HG03060 (cell line): ENCODE data around the gene ARL8A.
"Not testable (repeated sequence)": the region's sequence is repeated elsewhere in the genome, so short reads cannot be mapped to it uniquely, and the experiment has no call there.

ENCODE experiments used
- ATAC-seq: cut with Tn5 transposase; IDR thresholded peaks from one replicate; pipeline ENCODE4 v1.9.1; 2021; ENCODE audit warnings: low read depth, moderate number of reproducible peaks; ENCODE audit not compliant: unreplicated experiment

ARL8A gene

DNA sequence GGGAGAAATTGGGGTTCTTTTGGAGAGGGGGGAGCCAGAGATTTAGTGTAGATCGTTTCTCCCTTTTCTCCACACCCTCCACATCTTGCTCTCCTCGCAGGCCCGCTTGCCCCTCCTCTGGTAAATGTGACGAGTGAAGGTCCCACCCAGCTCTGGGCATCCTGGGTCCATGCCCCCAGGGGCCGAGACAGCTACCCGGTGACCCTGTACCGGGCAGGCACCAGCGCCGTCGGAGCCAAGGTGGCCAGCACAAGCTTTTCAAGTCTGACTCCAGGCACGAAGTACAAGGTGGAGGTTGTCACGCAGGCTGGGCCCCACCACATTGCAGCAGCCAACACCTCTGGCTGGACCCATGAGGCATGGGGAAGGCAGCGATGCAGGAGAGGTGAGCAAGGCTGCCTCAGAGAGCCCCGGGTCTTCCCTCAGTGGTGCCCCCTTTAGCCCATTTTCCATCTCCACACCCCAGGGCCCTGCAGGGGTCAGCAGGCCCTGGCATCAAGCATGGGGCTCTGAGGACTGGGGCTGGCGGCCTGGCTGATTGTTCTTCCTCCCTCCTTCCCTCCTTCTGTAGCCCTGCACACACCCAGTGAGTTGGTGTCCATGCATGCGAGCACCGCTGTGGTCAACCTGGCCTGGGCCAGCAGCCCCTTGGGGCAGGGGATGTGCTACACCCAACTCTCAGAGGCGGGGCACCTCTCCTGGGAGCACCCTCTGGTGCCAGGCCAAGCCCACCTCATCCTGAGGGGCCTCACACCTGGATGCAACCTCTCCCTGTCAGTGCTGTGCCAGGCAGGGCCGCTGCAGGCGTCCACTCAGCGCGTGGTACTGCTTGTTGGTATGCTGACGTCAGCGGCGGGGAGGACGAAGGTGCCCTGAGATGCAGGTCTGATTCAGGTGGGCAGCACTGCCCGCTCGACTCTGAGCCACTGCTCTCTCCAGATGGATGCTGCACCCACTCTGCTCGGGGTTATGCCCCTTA lies 32.7 kb upstream of the ARL8A start:
- no peak for ATAC-seq

DNA sequence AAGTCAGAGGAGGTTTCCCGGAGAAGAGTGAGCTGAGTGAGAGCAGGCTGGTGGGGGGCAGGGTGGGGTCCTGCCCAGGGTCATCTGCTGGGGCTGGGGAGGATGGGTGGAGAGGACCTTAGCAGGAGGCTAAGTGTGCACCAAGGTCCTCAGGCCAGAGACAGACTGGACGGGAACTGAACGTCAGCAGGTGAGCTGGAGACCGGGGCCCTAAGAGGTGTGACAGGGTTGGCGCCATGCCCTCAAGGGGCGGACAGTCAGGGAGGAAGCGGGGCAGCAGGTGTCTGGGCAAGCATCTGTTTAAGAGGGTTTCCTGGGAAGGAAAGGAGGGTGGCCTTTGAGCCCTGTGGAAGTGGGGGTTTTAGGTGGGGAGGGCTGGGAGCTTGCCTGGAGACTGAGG lies 29.5 kb upstream of the ARL8A start:
- no peak for ATAC-seq

DNA sequence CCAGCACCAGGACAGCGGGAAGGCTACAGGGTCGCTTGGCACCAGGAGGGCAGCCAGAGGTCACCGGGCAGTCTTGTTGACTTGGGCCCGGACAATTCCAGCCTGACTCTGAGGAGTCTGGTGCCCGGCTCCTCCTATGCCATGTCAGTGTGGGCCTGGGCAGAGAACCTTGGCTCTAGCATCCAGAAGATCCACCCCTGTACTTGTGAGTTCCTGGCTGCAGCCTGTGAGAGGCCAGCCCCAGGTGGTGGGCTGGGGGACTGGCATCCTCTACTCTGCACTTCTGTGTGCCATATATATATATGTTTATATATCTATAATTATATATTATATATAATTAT lies 27.4 kb upstream of the ARL8A start:
- ATAC-seq: no peak

DNA sequence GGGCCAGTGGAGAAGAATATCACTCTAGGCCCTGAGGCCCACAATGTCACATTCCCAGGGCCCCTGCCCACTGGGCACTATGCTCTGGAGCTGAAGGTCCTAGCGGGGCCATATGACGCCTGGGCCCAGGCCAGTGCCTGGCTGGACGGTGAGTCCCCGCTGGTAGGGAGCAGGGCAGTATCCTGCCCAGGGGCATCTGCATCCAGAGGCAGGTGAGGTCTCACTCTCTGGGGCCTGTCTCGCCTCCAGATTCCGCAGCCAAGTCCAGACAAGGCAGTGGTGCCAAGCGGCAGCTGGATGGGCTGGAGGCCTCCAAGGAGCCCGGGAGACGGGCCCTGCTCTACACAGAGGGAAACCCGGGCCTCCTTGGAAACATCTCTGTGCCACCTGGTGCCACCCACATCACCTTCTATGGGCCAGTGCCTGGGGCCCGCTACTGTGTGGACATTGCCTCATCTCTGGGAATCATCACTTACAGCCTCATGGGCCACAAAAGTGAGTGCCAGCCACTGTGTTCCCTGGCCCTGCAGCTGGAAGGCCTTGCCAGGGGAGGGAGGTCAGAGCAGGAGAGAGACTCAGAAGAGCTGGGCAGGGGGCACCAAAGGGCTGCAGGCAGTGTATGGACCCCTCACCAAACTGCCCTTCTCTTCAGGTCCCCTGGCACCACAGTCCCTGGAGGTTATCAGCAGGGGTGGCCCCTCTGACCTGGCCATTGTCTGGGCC lies 26.9 kb upstream of the ARL8A start:
- ATAC-seq: no peak

DNA sequence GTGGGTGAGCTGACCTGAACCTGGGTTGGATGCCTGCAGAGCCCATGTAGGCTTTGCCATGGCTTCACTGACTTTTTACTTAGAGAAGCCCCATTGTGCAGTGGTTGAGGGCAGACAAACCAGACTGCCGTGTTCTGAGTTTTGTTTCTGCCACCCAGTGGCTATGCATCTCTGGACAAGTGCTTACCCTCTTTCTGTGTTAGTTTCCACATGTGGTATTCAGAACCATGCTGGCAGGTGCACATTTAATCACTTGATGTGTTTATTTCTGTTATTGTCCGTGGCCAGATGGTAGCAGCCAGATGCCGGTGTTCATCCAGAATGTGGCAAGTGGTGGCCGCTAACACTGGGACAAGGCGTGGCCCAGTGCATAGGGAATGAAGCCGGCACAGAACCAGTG lies 26.2 kb upstream of the ARL8A start:
- ATAC-seq: no peak

DNA sequence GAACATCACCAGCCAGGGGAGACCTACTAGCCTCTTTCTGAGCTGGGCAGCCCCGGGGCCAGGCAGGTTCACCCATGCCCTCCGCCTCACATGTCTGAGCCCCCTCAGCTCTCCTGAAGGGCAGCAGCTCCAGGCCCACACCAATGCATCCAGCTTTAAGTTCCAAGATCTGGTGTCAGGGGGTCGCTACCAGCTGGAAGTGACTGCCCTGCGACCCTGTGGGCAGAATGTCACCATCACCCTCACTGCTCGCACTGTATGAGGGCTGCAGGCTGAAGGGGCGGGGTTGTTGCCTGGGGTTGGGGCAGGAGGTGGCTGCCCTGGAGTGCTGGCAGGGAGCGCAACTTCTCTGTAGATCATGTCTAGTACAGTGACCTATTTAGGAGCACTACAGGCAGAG lies 24.3 kb upstream of the ARL8A start:
- ATAC-seq: no peak

DNA sequence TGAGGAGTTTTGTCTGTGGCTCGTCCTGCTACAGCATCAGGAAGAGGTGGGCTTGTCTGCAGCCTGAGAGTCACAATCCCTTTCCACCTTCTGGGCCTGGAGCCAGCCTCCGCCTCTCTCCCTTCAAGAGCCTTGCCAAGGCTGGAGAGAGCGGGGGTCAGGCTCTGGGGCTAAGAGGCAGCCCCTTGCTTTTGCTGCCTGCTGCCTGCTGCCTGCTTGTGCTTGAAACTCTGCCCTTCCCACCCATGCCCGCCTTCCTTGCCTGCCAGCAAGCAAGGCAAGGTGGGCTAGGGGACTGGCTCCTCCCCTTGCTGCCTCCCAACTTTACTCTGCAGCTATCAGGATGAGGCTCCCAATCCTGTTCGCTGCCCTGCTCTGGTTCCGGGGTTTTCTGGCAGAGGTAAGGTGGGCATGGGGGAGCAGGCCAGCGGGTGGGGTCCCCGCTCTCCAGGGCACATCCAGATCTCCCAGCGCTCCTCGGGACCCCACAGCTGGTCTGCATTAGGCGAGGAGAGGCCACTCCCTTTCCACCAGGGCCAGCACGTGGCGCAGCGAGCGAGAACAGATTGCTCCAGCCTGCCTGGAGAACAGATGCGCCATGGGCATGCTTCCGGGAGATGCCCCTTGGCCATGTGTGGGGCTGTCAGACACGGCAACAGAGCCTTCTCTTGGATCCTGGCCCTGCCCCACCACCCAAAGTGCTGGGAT lies 23.3 kb upstream of the ARL8A start:
- ATAC-seq: no peak

DNA sequence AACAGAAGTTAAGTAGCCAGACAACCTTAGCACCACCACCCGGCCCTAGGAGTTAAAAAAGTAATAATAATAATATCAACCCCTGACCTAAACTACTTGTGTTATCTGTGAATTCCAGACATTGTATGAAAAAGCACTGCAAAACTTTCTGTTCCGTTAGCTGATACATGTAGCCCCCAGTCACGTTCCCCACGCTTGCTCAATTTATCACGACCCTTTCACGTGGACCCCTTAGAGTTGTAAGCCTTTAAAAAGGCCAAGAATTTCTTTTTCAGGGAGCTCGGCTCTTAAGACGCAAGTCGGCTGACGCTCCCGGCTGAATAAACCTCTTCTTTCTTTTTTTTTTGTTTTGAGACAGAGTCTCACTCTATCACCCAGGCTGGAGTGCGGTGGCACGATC lies 22.5 kb upstream of the ARL8A start:
- not testable (repeated sequence) for ATAC-seq

DNA sequence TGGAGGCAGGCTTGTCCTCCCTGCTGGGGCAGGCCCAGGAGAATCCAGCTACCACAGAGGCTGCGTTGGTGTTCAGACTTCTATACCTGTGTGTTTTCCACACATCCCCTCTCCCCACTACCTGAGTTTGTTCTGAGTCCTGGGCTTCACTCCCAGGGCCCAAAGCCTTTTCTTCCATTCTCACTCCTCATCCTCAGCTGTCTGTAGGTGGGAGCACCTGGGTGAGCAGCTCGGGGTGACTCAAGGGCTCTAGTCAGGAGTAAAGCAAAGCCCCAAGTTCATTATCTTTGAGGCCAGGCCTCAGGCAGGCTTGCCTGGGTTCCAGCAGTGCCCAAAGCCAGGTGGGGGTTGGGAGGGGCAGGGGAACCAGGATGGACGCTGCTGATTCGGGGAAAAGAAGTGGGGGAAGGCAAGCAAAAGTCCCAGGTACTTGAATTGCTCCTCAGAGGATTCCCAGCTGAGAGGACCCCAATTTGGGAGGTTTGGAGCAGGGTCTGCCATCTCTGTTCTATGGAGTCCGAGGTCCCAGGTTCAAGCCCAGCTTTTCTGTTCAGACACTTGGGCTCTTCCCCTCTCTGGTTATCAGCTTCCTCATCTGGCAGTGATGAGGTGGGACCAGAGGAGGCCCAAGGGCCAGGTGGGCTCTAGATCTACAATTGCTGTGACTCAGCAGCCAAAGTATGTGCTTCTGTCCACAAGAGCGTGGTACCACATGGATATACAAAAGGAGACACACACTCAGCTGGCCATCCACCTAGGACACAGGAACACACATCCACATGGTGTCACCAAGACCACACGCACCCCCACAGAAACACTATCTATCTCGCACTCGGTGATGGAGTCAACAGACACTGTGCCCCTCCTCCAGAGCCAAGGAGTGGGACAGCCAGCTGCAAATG lies 21.7 kb upstream of the ARL8A start:
- no peak for ATAC-seq

DNA sequence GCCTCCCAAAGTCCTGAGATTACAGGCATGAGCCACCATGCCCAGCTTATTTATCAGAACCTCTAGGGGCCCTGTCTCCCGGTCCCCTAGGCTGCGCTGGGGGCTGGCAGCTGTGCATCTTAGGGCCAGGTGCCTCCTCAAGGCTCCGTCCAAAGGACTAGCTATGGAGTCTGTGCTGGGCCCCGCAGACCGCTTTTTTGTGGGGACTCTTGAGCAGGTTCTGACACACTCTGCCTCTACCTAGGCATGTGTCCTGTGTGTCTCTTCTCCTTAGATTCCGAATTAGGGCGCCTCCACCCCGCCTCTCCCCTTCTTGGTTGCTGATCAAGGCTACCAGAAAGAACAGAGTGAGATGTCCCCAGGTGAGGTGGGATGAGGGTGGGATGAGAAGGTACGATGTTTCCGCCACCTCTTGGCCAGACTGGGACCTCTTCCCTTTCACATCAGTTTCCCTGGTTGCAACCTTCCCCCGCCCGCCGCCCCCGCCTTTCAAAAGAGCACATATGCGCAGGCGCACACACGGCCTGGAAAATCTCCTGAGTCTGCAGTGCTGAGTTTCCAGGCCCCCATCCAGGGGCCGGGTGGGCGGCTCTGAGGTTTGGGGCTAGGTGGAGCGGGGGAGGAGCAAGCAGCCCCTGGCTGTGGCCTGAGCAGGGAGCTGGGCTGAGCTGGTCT lies 20.9 kb upstream of the ARL8A start:
- ATAC-seq: no peak

DNA sequence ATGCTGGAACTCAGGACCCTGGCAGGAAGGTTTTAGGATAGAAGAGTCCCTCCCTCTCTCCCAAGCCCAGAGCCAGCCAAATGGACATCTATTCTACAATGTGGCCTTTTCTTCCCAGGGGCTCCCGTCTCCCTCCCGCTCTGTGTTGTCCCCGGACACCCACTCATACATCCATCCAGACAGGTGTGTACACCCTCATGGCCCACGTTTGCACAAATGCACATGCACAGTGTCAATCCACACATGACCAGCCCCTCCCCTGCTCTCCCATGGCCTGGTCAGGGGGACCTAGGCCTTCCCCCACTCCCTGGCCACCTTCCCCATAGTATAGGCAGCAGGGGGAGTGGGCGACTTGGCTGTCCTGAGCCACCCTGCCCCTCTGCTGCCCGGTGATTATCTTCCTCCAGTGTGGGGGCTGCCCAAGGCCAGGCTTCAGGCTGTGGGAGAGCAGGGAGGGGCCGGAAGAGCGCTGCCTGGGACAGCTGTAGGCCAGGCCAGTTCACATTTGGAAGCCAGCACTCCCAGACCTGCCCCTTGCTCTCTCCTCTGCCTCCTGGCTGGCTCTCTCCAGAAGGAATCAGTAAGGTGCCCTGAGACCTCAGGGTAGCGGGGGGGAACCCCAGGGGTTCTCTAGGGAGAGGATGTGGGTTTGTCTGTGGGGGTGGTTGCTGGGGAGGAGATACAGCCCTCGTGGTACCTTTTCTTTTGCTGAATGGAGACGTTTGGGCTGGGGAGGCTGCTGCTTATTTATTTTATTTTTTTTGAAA lies 19.9 kb upstream of the ARL8A start:
- no peak for ATAC-seq

DNA sequence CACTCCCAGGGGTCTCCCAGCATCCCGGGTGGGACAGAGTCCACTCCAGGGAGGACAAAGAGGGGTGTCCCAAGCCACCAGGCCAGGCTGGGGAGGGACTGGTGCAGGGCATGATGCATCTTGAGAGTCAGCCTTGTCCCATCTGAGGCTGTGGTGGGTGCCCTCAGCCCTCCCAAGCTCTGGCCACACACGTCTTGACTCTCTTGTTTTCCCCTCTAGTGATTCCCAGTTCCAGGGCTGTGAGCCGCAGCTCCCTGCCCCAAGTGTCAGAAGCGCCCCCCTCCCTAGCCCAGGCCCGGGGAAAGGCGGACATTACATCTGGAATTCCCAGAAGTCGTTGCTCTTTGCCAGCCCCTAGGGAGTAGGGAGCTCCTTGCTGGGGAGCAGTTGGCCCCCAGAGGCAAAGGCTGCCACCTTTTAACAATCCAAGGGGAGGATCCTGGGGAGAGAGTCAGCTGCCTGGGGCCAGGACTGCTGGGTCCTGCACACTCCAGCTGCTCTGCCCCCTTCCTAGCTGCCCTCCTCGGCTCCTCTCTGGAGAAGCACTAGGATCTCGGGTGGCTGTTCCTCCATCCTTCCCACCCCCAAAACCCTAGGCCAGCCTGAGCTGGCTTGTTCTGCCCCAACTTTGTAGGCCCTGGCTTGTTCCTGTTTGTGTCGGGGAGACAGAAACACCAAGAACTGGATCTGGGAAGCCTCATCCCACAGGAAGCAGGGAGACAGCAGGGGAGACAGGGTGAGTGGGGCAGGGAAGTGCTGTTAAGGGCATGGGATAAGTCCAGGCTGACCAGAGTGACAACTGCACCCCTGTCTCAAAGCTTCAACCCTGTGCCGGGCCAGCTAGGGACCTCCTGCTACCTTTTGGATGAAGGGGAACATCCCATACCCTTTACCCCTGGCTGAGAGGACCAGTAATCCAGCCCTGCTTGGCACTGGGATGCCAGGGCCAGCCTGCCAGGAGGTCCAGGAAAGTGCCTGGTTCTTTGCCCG lies 19.0 kb upstream of the ARL8A start:
- ATAC-seq: no peak

DNA sequence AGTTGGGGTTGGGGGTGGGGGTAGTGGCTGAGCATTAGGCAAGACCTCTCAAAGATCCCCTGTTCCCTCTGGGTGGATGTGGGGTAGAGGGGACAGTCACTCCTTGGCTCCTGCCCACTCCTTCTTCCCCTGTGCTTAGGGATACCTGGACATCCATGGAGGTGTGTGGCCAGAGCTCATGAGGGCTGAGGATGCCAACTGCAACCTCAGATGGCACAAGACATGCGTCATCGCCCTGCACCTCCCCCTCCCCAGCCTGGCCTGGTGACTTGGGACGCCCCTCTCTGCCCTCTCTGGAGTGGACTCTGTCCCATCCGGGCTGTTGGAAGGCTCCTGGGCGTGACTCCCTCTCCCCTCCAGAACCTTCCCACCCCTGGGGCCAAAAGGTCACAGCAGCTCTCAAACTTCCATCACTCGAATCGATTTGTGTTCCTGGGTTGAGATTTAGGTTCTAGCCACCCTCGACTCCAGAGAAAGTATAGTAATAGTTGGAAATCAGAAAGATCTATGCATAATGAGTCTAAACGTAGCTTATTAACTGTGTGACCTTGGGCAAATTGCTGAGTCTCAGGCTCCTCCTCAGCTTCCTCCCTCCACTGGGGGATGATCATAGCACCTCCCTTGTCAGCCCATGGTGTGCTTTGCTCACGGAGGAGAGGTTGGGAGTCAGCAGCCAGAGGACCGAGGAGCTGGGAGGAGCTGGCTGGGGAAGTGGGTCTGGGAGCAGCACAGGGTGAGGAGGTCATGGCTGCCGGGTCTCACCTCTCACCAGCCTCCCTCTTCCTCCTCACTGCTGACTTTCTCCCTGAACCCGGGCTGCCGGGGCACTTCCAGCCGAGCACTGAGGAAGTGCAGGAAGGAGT lies 18.1 kb upstream of the ARL8A start:
- ATAC-seq: no peak

DNA sequence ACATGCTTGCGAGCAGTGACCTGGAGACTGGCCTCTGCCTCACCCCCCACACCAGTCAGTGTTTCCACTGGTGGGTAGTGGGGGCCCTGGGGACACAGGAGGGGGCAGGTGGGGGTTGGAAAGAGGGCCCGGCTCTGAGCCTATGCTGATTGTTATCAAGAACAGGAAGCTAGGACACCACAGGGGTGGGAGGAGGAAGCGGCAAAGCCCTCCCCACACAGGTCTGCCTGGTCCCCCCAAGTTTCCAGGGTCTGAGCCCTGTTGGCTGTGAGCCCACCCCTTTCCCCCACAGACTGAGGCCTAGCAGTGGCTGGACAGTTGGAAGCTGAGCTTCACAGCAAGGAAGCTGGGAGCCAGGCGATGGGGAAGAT lies 17.5 kb upstream of the ARL8A start:
- ATAC-seq: no peak

DNA sequence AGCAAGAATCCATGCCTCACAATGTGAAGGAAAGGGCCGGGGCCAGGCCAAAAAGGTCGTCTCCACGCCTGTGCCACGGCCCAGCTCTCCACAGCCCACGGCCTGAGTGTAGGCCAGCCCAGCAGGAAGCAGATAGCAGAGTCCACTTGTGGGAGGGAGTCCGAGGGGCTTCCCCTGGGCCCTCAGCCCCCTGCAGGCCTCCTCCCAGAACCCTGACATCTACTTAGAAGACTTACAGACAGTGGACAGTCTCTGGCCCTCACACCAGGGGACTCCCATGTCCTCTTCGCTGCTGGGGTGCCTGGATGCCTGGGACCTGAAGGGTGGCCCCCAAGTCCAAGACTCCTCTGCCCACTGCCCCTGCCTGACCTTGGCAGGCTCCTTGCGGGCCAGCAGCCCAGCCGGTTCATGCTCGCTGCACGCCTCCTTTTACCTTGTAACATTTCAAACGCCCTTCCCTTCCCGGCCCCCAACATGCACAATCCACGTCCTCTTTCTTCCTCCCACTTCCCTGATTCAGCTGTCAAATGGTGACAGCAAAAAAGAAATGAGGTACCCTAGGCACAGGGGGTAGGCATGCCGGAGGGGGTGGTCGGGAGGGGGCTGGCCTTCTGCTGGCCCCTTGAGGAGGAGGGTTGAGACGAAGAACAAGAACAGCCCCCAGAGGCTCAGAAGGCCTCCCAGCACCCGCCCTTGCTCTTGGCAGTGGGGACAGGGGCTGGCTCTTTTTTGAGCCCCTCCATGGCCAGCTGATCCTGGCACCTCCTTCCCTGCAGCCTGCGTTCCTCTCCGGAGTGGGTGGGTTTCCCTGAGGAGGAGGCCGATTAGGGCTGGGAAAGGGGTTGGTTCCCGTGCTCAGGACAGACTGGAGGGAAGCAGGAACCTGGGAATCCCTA lies 16.9 kb upstream of the ARL8A start:
- no peak for ATAC-seq

DNA sequence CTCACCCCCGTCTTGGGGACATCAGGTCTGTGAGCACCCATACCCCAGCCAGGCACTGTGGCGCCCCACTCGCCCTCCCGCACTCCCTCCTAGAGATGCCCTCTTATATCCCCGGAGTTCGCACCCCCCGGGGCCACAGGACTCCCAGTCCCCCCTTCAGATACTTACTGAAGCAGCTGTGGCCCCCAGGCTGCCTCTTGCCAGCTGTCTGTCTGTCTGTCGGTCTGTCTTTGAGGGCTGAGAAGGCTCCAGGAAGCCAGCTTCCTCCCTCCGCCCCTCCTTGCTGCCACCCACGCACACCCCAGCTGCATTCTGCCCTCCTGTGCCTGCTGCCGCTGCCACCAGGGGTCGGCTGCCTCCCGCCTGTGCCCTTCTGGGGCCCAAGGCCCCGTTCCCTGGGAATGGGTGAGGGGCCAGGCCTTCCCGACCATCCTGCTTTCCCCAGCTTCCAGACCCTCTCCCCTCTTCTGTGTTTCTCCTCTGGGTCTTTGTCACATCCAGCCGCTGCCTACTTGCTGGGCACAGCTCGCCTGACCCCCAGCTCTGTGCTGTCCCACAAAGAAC lies 15.9 kb upstream of the ARL8A start, which contains the start of gene PTPN7:
PTPN7 (minus strand) TSS at position 226 of the 564 bp plus-strand sequence. CDS start 1,200 bp downstream, outside the sequence.
- no peak for ATAC-seq
